PC-3 (cell line): Measurements from ENCODE around the gene TGOLN2. TPM values are rescaled to one million over a fixed set of nuclear protein-coding genes. Genes with fewer than 3 reads are reported as not detected.
"Not testable (repeated sequence)": the region's sequence is repeated elsewhere in the genome, so short reads cannot be mapped to it uniquely, and the experiment has no call there.

Experiments
- ATAC-seq: fragments of 200-7000 bp; cut with Tn5 transposase; 2 replicates; pipeline ENCODE4 v1.9.1; 2020; ENCODE audit warnings: mild to moderate bottlenecking, moderate library complexity
- BruUV-seq: library from RNA; stranded (reverse); fragments of 400-500 nt; replicated peaks from 2 replicates; lab custom pipeline; 2021; lab: Mats Ljungman, UMichigan
- CTCF ChIA-PET: fragments of 300-600 bp; sonication (Branson Sonifier 250); formaldehyde crosslinking; loops from one replicate; lab custom pipeline; 2022; ENCODE audit warnings: antibody characterized with exemption; lab: Charles Lee
- POLR2A ChIA-PET: fragments of 300-600 bp; sonication (Branson Sonifier 250); formaldehyde crosslinking; loops from one replicate; lab custom pipeline; 2022; ENCODE audit warnings: antibody characterized with exemption; ENCODE audit not compliant: unreplicated experiment; lab: Charles Lee
- DNase-seq: peaks from one replicate; pipeline ENCODE4 v3.0.0-alpha.2; 2015
- H2AFZ ChIP-seq: fragments of 300-600 bp; sonication (generic); 2 replicates; pipeline ENCODE4 v1.6.0; 2016; ENCODE audit warnings: antibody characterized with exemption, low read length
- H3F3A ChIP-seq: fragments of 300-600 bp; sonication (generic); one replicate; pipeline ENCODE4 v1.6.0; 2017; ENCODE audit warnings: antibody characterized with exemption, low read length, control low read depth, mild to moderate bottlenecking; ENCODE audit not compliant: unreplicated experiment
- H3K27ac ChIP-seq: fragments of 300-600 bp; sonication (generic); 2 replicates; pipeline ENCODE4 v1.5.1; 2016; ENCODE audit warnings: mild to moderate bottlenecking, low read length
- H3K27me3 ChIP-seq: fragments of 300-600 bp; sonication (generic); 2 replicates; pipeline ENCODE4 v1.6.1; 2016; ENCODE audit warnings: low read length, mixed read lengths
- H3K36me3 ChIP-seq: fragments of 300-600 bp; sonication (generic); 2 replicates; pipeline ENCODE4 v1.6.1; 2016; ENCODE audit warnings: low read depth, mixed run types, low read length, mixed read lengths
- H3K4me1 ChIP-seq: fragments of 300-600 bp; sonication (generic); 2 replicates; pipeline ENCODE4 v1.5.1; 2016; ENCODE audit warnings: low read length; ENCODE audit not compliant: insufficient read depth
- H3K4me2 ChIP-seq: fragments of 300-600 bp; sonication (generic); 2 replicates; pipeline ENCODE4 v1.6.0; 2016; ENCODE audit warnings: low read length
- H3K4me3 ChIP-seq: fragments of 300-600 bp; sonication (generic); 2 replicates; pipeline ENCODE4 v1.5.1; 2016; ENCODE audit warnings: mild to moderate bottlenecking, low read length, mixed read lengths
- H3K79me2 ChIP-seq: fragments of 300-600 bp; sonication (generic); 2 replicates; pipeline ENCODE4 v1.6.1; 2017; ENCODE audit warnings: low read length, mixed read lengths
- H3K9ac ChIP-seq: fragments of 300-600 bp; sonication (generic); 2 replicates; pipeline ENCODE4 v1.6.0; 2016; ENCODE audit warnings: mild to moderate bottlenecking, low read length
- H3K9me2 ChIP-seq: fragments of 300-600 bp; sonication (generic); replicated peaks from 2 replicates; pipeline ENCODE4 v1.6.1; 2016; ENCODE audit warnings: mixed run types, low read length, mixed read lengths
- H3K9me3 ChIP-seq: fragments of 300-600 bp; sonication (generic); 2 replicates; pipeline ENCODE4 v1.6.1; 2016; ENCODE audit warnings: low read length, mixed read lengths
- H4K20me1 ChIP-seq: fragments of 300-600 bp; sonication (generic); 2 replicates; pipeline ENCODE4 v1.6.1; 2016; ENCODE audit warnings: low read length, mixed read lengths
- EZH2 ChIP-seq: fragments of 300-600 bp; sonication (generic); IDR thresholded peaks from one replicate; pipeline ENCODE4 v1.6.1; 2017; ENCODE audit warnings: antibody characterized with exemption, mild to moderate bottlenecking, low read length; ENCODE audit not compliant: unreplicated experiment
- EZH2phosphoT487 ChIP-seq: fragments of 300-600 bp; sonication (generic); IDR thresholded peaks from 2 replicates; pipeline ENCODE4 v1.6.1; 2018; ENCODE audit warnings: mild to moderate bottlenecking, antibody characterized with exemption, low read length, borderline replicate concordance
- intact Hi-C: fragments of 100-400 bp; cut with micrococcal nuclease; formaldehyde crosslinking; loops from 2 replicates; pipeline ENCODE4 v1.9.0; 2023
- total RNA-seq: library from RNA; depleted of rRNA; stranded (reverse); fragments of >200 nt; gene quantifications from 2 replicates; pipeline ENCODE4 v1.2.3, GENCODE V29; 2014
- TF ChIP-seq, protein P1 (sequence below): fragments of 300-600 bp; sonication (generic); conservative IDR thresholded peaks from 2 replicates; pipeline ENCODE4 v1.5.1; 2017; ENCODE audit warnings: antibody characterized with exemption, low read depth, mild to moderate bottlenecking, low read length

Gene TGOLN2
- total RNA-seq, 1 experiment from 2014 or later, result 48.9 TPM

DNA sequence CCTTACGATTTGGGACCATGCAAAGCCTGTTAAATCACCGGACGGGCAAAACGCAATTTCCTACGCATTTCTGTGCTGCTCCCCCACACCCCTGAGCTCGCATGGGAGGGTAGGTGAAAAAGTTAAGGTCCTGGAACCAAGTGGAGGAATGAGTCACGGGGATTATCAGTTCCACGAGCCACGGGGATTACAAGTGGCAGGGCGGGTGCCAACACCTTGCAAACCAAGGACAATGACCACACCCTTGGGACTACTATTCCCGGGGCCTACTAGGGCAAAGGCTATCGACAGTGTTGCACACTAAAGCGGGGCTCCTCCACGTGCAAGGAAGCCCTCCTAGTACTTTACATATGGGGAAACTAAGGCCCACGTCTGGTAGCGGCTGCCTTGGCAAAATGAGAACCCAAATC is 26.1 kb upstream of the TGOLN2 start:
- peaks cover 26% of the 10 kb centered on the region for H3K36me3 ChIP-seq
- TSS peak; percentile 77 for BruUV-seq
- H3K27ac ChIP-seq, result peak overlapping the region; percentile 61
- TF ChIP-seq, protein P1, sequence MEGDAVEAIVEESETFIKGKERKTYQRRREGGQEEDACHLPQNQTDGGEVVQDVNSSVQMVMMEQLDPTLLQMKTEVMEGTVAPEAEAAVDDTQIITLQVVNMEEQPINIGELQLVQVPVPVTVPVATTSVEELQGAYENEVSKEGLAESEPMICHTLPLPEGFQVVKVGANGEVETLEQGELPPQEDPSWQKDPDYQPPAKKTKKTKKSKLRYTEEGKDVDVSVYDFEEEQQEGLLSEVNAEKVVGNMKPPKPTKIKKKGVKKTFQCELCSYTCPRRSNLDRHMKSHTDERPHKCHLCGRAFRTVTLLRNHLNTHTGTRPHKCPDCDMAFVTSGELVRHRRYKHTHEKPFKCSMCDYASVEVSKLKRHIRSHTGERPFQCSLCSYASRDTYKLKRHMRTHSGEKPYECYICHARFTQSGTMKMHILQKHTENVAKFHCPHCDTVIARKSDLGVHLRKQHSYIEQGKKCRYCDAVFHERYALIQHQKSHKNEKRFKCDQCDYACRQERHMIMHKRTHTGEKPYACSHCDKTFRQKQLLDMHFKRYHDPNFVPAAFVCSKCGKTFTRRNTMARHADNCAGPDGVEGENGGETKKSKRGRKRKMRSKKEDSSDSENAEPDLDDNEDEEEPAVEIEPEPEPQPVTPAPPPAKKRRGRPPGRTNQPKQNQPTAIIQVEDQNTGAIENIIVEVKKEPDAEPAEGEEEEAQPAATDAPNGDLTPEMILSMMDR, result no peak
- no peak for TF ChIP-seq EZH2
- H3K4me2 ChIP-seq, result peak overlapping the region; percentile 93
- no peaks in the 10 kb centered on the region for H3K9me3 ChIP-seq
- H3K4me1 ChIP-seq, result peaks cover 32% of the 10 kb centered on the region
- H4K20me1 ChIP-seq, result peaks cover 12% of the 10 kb centered on the region; the same call in 1 of the 2 replicates
- peak overlapping the region; percentile 84 for H3K4me3 ChIP-seq
- POLR2A ChIA-PET, result interaction anchor here (0.7 to 1.3 kb wide), 2 partner anchors 67 to 185 kb away, joined by 4 read pairs; partner anchors contain the start of gene MAT2A
- ATAC-seq (peak; percentile 45), DNase-seq (peak; percentile 51)
- H3K79me2 ChIP-seq, result peaks cover 49% of the 10 kb centered on the region
- H3K9ac ChIP-seq, result peak overlapping the region; percentile 89
- no peaks in the 10 kb centered on the region for H3K27me3 ChIP-seq
- CTCF ChIA-PET, result interaction anchor here (0.6 kb wide), 1 partner anchor 242 kb away, joined by 3 read pairs; the partner anchor contains the start of gene RNF181
- no peaks in the 10 kb centered on the region for H3F3A ChIP-seq
- peak overlapping the region; percentile 44 for H2AFZ ChIP-seq
- intact Hi-C loops, result loop anchor here (1.0 to 5.0 kb wide), 2 partner anchors 15 to 53 kb away; no protein-coding TSS in a partner anchor
- H3K9me2 ChIP-seq, result no peaks in the 10 kb centered on the region

DNA sequence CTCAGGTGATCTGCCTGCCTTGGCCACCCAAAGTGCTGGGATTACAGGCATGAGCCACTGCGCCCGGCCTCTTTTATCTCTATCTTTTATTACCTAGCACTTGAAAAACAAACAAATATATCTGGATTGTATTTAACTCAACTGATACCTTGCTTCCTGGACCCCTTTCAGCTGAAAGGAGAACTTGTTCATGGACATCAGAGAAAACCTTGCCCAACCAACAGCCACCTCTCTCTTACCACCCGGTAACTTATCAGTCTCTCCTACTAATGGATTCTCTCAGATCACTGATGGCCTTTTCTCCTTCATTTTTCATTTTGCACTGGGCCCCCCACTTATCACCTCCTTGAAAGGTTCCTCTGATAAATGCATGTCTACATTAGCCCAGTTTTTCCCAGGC is 19.8 kb upstream of the TGOLN2 start:
- intact Hi-C loops, result no loop called here
- DNase-seq (no peak), ATAC-seq (no peak)
- no peaks in the 10 kb centered on the region for H3F3A ChIP-seq
- H2AFZ ChIP-seq, result no peak overlapping the region
- H3K36me3 ChIP-seq, result peaks cover 53% of the 10 kb centered on the region
- H3K4me3 ChIP-seq, result no peak overlapping the region
- H4K20me1 ChIP-seq, result peaks cover 1% of the 10 kb centered on the region; the same call in 1 of the 2 replicates
- BruUV-seq, result no TSS peak
- no peak overlapping the region for H3K9ac ChIP-seq
- no peak overlapping the region for H3K4me2 ChIP-seq
- H3K79me2 ChIP-seq, result peaks cover 11% of the 10 kb centered on the region
- no peaks in the 10 kb centered on the region for H3K27me3 ChIP-seq
- H3K27ac ChIP-seq, result no peak overlapping the region
- H3K9me3 ChIP-seq, result no peaks in the 10 kb centered on the region
- no peaks in the 10 kb centered on the region for H3K9me2 ChIP-seq
- TF ChIP-seq EZH2phosphoT487, result no peak
- no peak for TF ChIP-seq EZH2
- TF ChIP-seq, protein P1, result no peak
- peaks cover 2% of the 10 kb centered on the region; the same call in 1 of the 2 replicates for H3K4me1 ChIP-seq
- ChIA-PET POLR2A (no interaction called here), CTCF (no interaction called here)

DNA sequence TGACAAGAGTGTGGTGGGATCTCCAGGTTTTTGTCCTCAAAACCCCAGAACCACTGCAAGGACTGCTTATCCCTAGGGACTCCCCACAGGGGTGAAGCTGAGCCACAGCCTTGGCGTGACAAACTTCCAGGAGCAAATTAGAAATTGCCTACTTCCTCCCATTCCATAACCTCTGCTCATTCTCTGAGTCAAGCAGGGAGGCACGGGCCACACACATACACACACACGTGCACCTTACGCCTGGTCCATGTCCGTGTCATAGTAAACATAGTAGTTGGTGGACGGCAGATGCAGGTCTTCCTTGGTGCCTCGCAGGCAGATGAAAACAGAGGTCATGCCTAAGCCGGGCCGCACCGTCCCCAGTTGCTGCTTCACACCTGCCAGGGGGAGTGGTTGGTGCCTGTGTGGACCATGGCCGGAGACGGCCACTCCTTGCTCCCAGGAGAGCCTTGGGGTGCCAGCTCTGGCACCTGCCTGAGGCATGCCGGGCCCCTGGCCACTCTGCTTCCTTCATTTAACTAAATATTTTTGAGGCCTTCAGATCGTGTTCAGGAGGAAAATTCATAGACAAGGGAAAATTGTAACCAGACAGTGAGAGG is 16.7 kb upstream of the TGOLN2 start:
- Histone ChIP-seq H3F3A (no peaks in the 10 kb centered on the region), H3K36me3 (peaks cover 34% of the 10 kb centered on the region), H3K9me3 (no peaks in the 10 kb centered on the region), H2AFZ (no peak overlapping the region), H3K4me3 (no peak overlapping the region), H3K4me1 (no peaks in the 10 kb centered on the region; the same call in 1 of the 2 replicates), H3K9me2 (no peaks in the 10 kb centered on the region), H4K20me1 (no peaks in the 10 kb centered on the region), H3K27ac (no peak overlapping the region), H3K4me2 (no peak overlapping the region), H3K27me3 (no peaks in the 10 kb centered on the region), H3K9ac (no peak overlapping the region), H3K79me2 (no peaks in the 10 kb centered on the region)
- no peak for DNase-seq
- TF ChIP-seq, protein P1, result no peak
- TF ChIP-seq EZH2 (no peak), EZH2phosphoT487 (no peak)
- no peak for ATAC-seq
- ChIA-PET CTCF (no interaction called here), POLR2A (no interaction called here)
- no TSS peak for BruUV-seq
- intact Hi-C loops, result no loop called here

DNA sequence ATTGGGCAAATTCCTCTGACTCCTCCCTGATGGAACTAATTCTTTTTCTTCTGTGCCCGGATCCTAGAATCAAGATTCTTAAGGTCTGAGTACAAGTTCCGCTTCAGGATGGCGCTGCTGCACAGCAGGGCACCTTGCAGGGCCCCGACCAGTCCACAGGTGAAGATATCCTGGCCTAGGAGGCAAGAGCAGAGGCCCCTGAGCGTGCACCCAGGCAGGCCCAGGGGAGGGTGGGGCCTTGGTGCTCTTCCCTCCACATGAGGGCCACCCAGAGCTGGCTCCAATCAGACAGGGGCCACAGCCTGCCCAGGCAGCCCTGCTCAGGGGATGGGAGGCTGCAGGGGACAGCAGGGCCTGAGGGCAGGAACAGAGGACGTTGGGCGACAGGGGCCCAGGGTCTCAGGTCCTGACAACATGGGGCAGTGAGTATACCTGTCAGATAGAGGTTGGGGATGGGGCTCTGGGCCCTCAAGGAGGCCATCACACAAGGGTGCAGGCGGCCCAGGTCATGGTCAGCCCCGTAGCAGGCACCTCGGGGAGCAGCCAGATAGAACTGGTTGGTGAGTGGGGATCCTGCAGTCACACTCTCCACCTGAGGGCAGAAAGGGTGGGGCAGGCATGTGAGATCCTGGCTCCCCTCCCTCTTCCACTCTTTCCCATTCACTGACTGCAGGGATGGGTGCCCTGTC is 15.6 kb upstream of the TGOLN2 start:
- H3K79me2 ChIP-seq, H4K20me1 ChIP-seq, H3K4me2 ChIP-seq, H2AFZ ChIP-seq, H3K4me1 ChIP-seq, H3F3A ChIP-seq, POLR2A ChIA-PET, H3K27me3 ChIP-seq, ATAC-seq, H3K4me3 ChIP-seq, H3K9ac ChIP-seq, H3K9me3 ChIP-seq, DNase-seq, H3K27ac ChIP-seq, intact Hi-C loops, H3K9me2 ChIP-seq, CTCF ChIA-PET: not testable (repeated sequence)
- TSS peak; percentile 73 for BruUV-seq
- peaks cover 28% of the 10 kb centered on the region for H3K36me3 ChIP-seq
